Pancreas (tissue), 10 donors: ENCODE measurements around the gene SORCS3. TPM values are rescaled to one million over a fixed set of nuclear protein-coding genes. Genes with fewer than 3 reads are reported as not detected.

Source experiments
- ATAC-seq, 4 donors: fragments of 200-7000 bp; cut with Tn5 transposase; one replicate each; pipeline versions ENCODE4 v1.8.0 to v1.9.1; 2020; ENCODE audit warnings: mild to moderate bottlenecking in 4 of 4, moderate library complexity in 4 of 4
- DNase-seq, 6 donors: peaks; one replicate each; pipeline ENCODE4 v3.0.0-alpha.2; 2020
- FAIRE-seq: peaks from 2 replicates; lab custom pipeline; 2012; peaks lifted over from hg19 to GRCh38; lab: Jason Lieb, UNC
- H3K27ac ChIP-seq, 4 donors: fragments of 200-600 bp; sonication (generic); 1 replicate in 3 of 4; 2 replicates in 1 of 4; pipeline versions ENCODE4 v1.5.0 to v1.8.0; 2020
- H3K27me3 ChIP-seq, 4 donors: fragments of 200-600 bp; one replicate each; pipeline ENCODE4 v1.8.0; 2021
- H3K36me3 ChIP-seq, 3 donors: fragments of 200-600 bp; sonication (generic) in 1 of 3; one replicate each; pipeline versions ENCODE4 v1.5.0 to v1.8.0; 2020 to 2021
- H3K4me1 ChIP-seq, 3 donors: fragments of 200-600 bp; one replicate each; pipeline ENCODE4 v1.8.0; 2021
- H3K4me3 ChIP-seq, 4 donors: fragments of 200-600 bp; sonication (generic) in 2 of 4; one replicate each; pipeline versions ENCODE4 v1.5.0 to v1.8.0; 2020 to 2021
- H3K9me3 ChIP-seq, 4 donors: fragments of 200-600 bp; one replicate each; pipeline ENCODE4 v1.8.0; 2021
- WGBS, 2 donors: extraction: QIAGEN DNeasy Blood & Tissue Kit; methylation state at CpG; one replicate each; pipeline ENCODE4 v1.1.7; 2013; 5-methylcytosine and 5-hydroxymethylcytosine counted together
- intact Hi-C, 3 donors: fragments of 100-400 bp; cut with DNase I; formaldehyde crosslinking; loops; one replicate each; pipeline versions ENCODE4 v1.11.1 to v1.14.2; 2022
- polyA plus RNA-seq, 2 donors: library from polyadenylated mRNA; stranded (reverse); fragments of 200-250 nt; gene quantifications; one replicate each; pipeline ENCODE4 v1.2.3, GENCODE V29; 2013
- total RNA-seq, 6 donors: library from RNA; stranded (reverse); fragmentation: NEBNext Ultra II Directional in 4 of 6; extraction: Animal tissue kit (Norgen Biotek cat#: 25700) in 4 of 6; gene quantifications; one replicate each; pipeline versions ENCODE4 v1.2.1 to v1.2.4, GENCODE V29; 2021 to 2023
- TF ChIP-seq, protein P1 (sequence below), 4 donors: fragments of 200-600 bp; sonication (generic) in 3 of 4; IDR thresholded peaks; one replicate each; pipeline versions ENCODE4 v1.5.0 to v1.8.0; 2021; ENCODE audit warnings: antibody characterized with exemption in 4 of 4
- donor health status: healthy with polysubstance abuse.
- donor health status: DM: no; HTN: no; CAD: no; lungs with moderate emphysema.
- donor health status: DM: no; HTN: no; CAD: no.
- donor health status: control.
- donor health status: control.
- donor health status: Bipolar disorder and iron deficiency.
- donor health status: DM: yes; HTN: yes; CAD: no.
- donor health status: DM: no; HTN: no; CAD: no.
- donor health status: DM: no; HTN: no; CAD: no.
- donor health status: DM: yes; HTN: yes; CAD: no.

Gene SORCS3
- total and polyA plus RNA-seq, 8 donors, result 0.02 TPM; not detected in 7

DNA sequence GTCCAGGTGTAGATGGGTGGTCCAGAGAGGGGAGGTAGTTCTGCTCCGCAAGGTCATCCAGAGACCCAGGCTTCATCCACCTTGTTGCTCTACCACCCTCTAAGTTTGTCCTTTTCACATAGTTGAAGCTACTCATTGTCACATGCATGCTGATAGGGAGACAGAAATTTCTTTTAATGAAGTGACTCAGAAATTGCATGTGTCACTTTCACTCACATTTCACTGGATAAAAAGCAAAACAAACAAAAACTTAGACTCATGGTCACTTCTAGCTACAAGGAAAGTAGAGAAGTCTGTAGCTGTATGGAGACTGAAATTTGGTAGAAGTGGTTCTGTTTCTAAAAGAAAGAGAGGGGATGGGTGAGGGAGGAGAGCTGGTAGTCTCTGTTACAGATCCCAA, 161.9 kb downstream of the SORCS3 start:
- FAIRE-seq (no peak), ATAC-seq (no peak), DNase-seq (no peak)
- H3K4me1 ChIP-seq, result no peaks in the 10 kb centered on the region
- no peaks in the 10 kb centered on the region for H3K36me3 ChIP-seq
- no peaks in the 10 kb centered on the region for H3K9me3 ChIP-seq
- no peak overlapping the region for H3K27ac ChIP-seq
- H3K27me3 ChIP-seq, result no peaks in the 10 kb centered on the region
- TF ChIP-seq, protein P1, sequence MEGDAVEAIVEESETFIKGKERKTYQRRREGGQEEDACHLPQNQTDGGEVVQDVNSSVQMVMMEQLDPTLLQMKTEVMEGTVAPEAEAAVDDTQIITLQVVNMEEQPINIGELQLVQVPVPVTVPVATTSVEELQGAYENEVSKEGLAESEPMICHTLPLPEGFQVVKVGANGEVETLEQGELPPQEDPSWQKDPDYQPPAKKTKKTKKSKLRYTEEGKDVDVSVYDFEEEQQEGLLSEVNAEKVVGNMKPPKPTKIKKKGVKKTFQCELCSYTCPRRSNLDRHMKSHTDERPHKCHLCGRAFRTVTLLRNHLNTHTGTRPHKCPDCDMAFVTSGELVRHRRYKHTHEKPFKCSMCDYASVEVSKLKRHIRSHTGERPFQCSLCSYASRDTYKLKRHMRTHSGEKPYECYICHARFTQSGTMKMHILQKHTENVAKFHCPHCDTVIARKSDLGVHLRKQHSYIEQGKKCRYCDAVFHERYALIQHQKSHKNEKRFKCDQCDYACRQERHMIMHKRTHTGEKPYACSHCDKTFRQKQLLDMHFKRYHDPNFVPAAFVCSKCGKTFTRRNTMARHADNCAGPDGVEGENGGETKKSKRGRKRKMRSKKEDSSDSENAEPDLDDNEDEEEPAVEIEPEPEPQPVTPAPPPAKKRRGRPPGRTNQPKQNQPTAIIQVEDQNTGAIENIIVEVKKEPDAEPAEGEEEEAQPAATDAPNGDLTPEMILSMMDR (IDR thresholded peaks at IDR 0.05), result no peak
- WGBS, 2 donors, result 82 to 96% methylated on average over 1 of the region's 1 CpG
- H3K4me3 ChIP-seq, result no peak overlapping the region
- intact Hi-C loops, result no loop called here

DNA sequence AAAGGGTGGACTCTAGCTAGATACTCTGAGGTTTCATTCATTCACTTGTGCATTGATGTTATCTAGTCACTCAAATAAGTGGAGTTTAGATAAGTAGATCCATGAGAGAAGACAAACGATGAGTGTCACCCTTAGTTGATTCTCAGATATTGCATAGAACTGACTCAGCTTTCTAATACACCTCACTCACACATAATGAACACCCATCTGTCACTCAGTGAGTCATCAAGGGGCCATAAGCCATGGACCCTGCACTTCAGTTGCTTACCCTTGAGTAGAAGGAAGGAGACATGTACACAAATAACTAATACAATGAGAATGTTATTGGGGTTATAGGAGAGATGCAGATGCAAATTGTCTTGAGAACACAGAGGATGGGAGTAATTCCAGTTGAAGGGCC, 163.8 kb downstream of the SORCS3 start:
- H3K36me3 ChIP-seq, result no peaks in the 10 kb centered on the region
- DNase-seq (no peak), FAIRE-seq (no peak), ATAC-seq (no peak)
- no peaks in the 10 kb centered on the region for H3K9me3 ChIP-seq
- no peak overlapping the region for H3K4me3 ChIP-seq
- intact Hi-C loops, result no loop called here
- TF ChIP-seq, protein P1 (IDR thresholded peaks at IDR 0.05), result no peak
- H3K4me1 ChIP-seq, result no peaks in the 10 kb centered on the region
- no peaks in the 10 kb centered on the region for H3K27me3 ChIP-seq
- WGBS, 2 donors, result 52 to 65% methylated on average over 1 of the region's 1 CpG
- no peak overlapping the region for H3K27ac ChIP-seq

DNA sequence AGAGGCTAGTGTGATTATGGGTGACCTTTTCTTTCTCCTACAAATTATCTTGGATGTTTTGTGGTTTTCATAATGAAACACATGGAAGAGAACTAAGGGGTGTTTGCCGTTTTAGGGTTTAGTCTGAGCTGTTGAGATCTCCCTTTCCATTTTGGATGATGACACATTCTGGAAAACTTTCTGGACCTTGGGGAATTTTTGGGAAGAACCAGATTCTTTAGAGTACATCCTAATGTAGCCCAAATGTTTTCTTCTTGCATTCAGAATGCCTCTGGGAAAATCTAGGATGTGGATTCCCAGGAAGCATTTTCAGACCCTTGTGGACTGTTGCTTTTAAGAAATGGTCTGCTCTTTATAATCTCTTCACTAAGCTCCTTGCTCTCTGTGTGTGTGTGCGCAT, 165.7 kb downstream of the SORCS3 start:
- ATAC-seq, result no peak
- WGBS, 2 donors, result 64 to 77% methylated on average over 2 of the region's 2 CpGs
- no peaks in the 10 kb centered on the region for H3K9me3 ChIP-seq
- no peaks in the 10 kb centered on the region for H3K27me3 ChIP-seq
- no peaks in the 10 kb centered on the region for H3K4me1 ChIP-seq
- DNase-seq, result no peak
- no peak for FAIRE-seq
- no peaks in the 10 kb centered on the region for H3K36me3 ChIP-seq
- TF ChIP-seq, protein P1 (IDR thresholded peaks at IDR 0.05), result no peak
- no peak overlapping the region for H3K4me3 ChIP-seq
- no peak overlapping the region for H3K27ac ChIP-seq
- intact Hi-C loops, result no loop called here

DNA sequence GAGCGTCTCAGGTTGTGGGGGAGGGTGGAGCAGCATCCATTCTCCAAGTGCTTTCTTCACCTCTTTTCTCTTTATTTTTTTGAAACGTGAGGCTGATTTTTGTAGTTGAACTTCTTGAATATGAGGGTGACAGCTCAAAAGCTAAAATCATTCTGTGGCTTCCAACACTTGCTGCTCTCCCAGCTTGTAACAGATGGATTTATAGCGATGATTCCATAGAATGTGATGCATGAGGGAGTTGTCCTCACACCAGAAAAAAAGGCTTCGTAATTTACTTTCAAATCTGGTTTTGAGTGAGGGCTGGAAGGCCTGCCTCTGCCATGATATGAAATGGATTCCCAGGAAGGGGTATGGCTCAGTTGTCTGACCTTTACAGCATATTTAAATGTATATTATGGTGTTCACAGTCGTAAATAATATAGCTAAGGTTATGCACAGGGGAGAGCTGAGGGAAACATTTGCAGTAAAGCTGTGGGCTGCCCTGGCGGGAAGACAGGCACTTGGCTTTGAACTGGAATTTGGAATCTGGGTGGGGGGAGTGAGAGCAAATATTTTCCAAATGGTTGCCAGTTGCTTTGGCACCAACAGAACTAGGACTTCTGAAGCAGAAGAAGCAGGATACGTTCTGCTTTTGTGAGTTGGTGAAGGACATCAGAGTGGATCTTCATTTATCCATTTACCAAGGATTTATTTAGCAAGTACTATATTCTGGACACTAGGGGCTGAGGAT, 166.7 kb downstream of the SORCS3 start:
- DNase-seq, result no peak
- Histone ChIP-seq H3K27me3 (no peaks in the 10 kb centered on the region), H3K27ac (no peak overlapping the region), H3K4me1 (no peaks in the 10 kb centered on the region), H3K4me3 (no peak overlapping the region), H3K36me3 (no peaks in the 10 kb centered on the region), H3K9me3 (no peaks in the 10 kb centered on the region)
- no peak for ATAC-seq
- WGBS, 2 donors, result 42 to 54% methylated on average over 7 of the region's 7 CpGs
- TF ChIP-seq, protein P1 (IDR thresholded peaks at IDR 0.05), result no peak
- no peak for FAIRE-seq
- intact Hi-C loops, result no loop called here
